GM12878 (cell line): Measurements from ENCODE around the gene AFTPH. TPM values are rescaled to one million over a fixed set of nuclear protein-coding genes. Genes with fewer than 3 reads are reported as not detected.
A peak's percentile ranks its signal among the peaks of the same experiment; 100 is the strongest.

ENCODE experiments used
- ATAC-seq: fragments of 200-7000 bp; cut with Tn5 transposase; 3 replicates; pipeline ENCODE4 v1.9.1; 2020; ENCODE audit warnings: mild to moderate bottlenecking, moderate library complexity
- BruUV-seq: library from RNA; stranded (reverse); fragments of 400-500 nt; replicated peaks from 2 replicates; lab custom pipeline; 2021; lab: Mats Ljungman, UMichigan
- CTCF ChIA-PET: fragments of 300-600 bp; sonication (Branson Sonifier 250); formaldehyde crosslinking; extraction: SDS; loops from one replicate; lab custom pipeline; 2021; ENCODE audit warnings: inconsistent platforms; lab: Yijun Ruan, JAX
- POLR2A ChIA-PET: fragments of 350-600 bp; formaldehyde crosslinking; extraction: SDS; loops from one replicate; lab custom pipeline; 2021; ENCODE audit warnings: inconsistent platforms; lab: Charles Lee
- RAD21 ChIA-PET: fragments of 300-600 bp; sonication (Branson Sonifier 250); formaldehyde crosslinking; loops from one replicate; lab custom pipeline; 2023; ENCODE audit warnings: antibody characterized with exemption; ENCODE audit not compliant: unreplicated experiment; lab: Charles Lee
- SMC1A ChIA-PET: fragments of 300-600 bp; sonication (Branson Sonifier 250); formaldehyde crosslinking; loops from one replicate; lab custom pipeline; 2023; ENCODE audit not compliant: unreplicated experiment, uncharacterized antibody; lab: Charles Lee
- DNase-seq: peaks from one replicate; pipeline ENCODE4 v3.0.0-alpha.2; 2011; ENCODE audit warnings: low read depth, low spot score
- FAIRE-seq: peaks from 3 replicates; lab custom pipeline; 2011; peaks lifted over from hg19 to GRCh38; lab: Jason Lieb, UNC
- H2AFZ ChIP-seq: 2 replicates; pipeline ENCODE4 v1.6.0; 2011; ENCODE audit warnings: low read depth, low read length, control low read depth; ENCODE audit not compliant: control insufficient read depth
- H3K27ac ChIP-seq: 2 replicates; pipeline ENCODE4 v1.5.1; 2011; ENCODE audit warnings: control low read depth; ENCODE audit not compliant: control insufficient read depth, insufficient read depth
- H3K27me3 ChIP-seq, 2 experiments: replicated peaks in 1 of 2; 2 replicates each; pipeline versions ENCODE4 v1.6.0 to v1.6.1; 2011; ENCODE audit warnings: low read length in 1 of 2; ENCODE audit not compliant: control insufficient read depth in 2 of 2, insufficient read depth in 2 of 2
- H3K36me3 ChIP-seq, 2 experiments: 2 replicates each; pipeline ENCODE4 v1.5.1; 2011; ENCODE audit warnings: low read length in 1 of 2; ENCODE audit not compliant: control insufficient read depth in 2 of 2, insufficient read depth in 2 of 2
- H3K4me1 ChIP-seq: 2 replicates; pipeline ENCODE4 v1.6.1; 2011; ENCODE audit warnings: mild to moderate bottlenecking, low read length, moderate library complexity, mixed read lengths; ENCODE audit not compliant: control insufficient read depth, insufficient read depth
- H3K4me2 ChIP-seq: 2 replicates; pipeline ENCODE4 v1.6.0; 2011; ENCODE audit warnings: control low read depth; ENCODE audit not compliant: control insufficient read depth, insufficient read depth
- H3K4me3 ChIP-seq: fragments of 200-600 bp; sonication (generic); 2 replicates; pipeline ENCODE4 v1.5.1; 2016
- H3K79me2 ChIP-seq: 2 replicates; pipeline ENCODE4 v1.6.0; 2011; ENCODE audit warnings: low read length; ENCODE audit not compliant: control insufficient read depth, insufficient read depth
- H3K9ac ChIP-seq: 2 replicates; pipeline ENCODE4 v1.8.0; 2011; ENCODE audit warnings: low read length, control low read depth, mixed read lengths; ENCODE audit not compliant: control insufficient read depth, insufficient read depth
- H3K9me3 ChIP-seq: replicated peaks from 3 replicates; pipeline ENCODE4 v1.5.1; 2011; ENCODE audit warnings: mild to moderate bottlenecking, low read length; ENCODE audit not compliant: control insufficient read depth, insufficient read depth
- H4K20me1 ChIP-seq: 2 replicates; pipeline ENCODE4 v1.6.0; 2011; ENCODE audit not compliant: control insufficient read depth, insufficient read depth
- ESRRA ChIP-seq: IDR thresholded peaks from 2 replicates; pipeline ENCODE4 v1.6.1; 2012; ENCODE audit warnings: mild to moderate bottlenecking, low read length, improper control_type of control experiment
- ETV6 ChIP-seq, 2 experiments: fragments of 450-650 bp in 1 of 2; IDR thresholded peaks in 1 of 2; conservative IDR thresholded peaks in 1 of 2; 2 replicates each; pipeline ENCODE4 v1.6.1; 2014; ENCODE audit warnings: antibody characterized with exemption in 1 of 2, borderline replicate concordance in 1 of 2, low read depth in 1 of 2, mild to moderate bottlenecking in 1 of 2, moderate library complexity in 1 of 2
- HCFC1 ChIP-seq: fragments of 150-350 bp; IDR thresholded peaks from 2 replicates; pipeline ENCODE4 v1.6.1; 2014; ENCODE audit warnings: low read length
- JUND ChIP-seq: IDR thresholded peaks from 2 replicates; pipeline ENCODE4 v1.6.1; 2012; ENCODE audit warnings: low read depth, mild to moderate bottlenecking, low read length, improper control_type of control experiment, moderate library complexity
- KLF5 ChIP-seq: fragments of 450-650 bp; IDR thresholded peaks from 2 replicates; pipeline ENCODE4 v1.6.1; 2014; ENCODE audit warnings: mild to moderate bottlenecking; ENCODE audit not compliant: partially characterized antibody
- NR2F1 ChIP-seq: fragments of 450-650 bp; conservative IDR thresholded peaks from 2 replicates; pipeline ENCODE4 v1.6.1; 2017; ENCODE audit warnings: mild to moderate bottlenecking
- PML ChIP-seq: IDR thresholded peaks from 2 replicates; pipeline ENCODE4 v1.6.1; 2012; ENCODE audit warnings: low read length, inconsistent platforms
- RUNX3 ChIP-seq: IDR thresholded peaks from 2 replicates; pipeline ENCODE4 v1.6.1; 2012; ENCODE audit warnings: low read length, inconsistent platforms
- ZNF274 ChIP-seq: IDR thresholded peaks from one replicate; pipeline ENCODE4 v1.8.0; 2011; ENCODE audit not compliant: insufficient read length, insufficient read depth
- WGBS: methylation state at CpG from one replicate; pipeline ENCODE4 v1.1.6; 2016; ENCODE audit warnings: low lambda C conversion rate; ENCODE audit not compliant: insufficient replicate concordance, insufficient coverage; ENCODE audit errors: missing lambda C conversion rate; 5-methylcytosine and 5-hydroxymethylcytosine counted together
- in situ Hi-C: fragments of 300-500 bp; cut with MboI; formaldehyde crosslinking; loops from 9 replicates; pipeline ENCODE4 v1.14.3; 2018; ENCODE audit warnings: mixed read lengths
- intact Hi-C: fragments of 100-400 bp; cut with micrococcal nuclease; formaldehyde crosslinking; loops from one replicate; pipeline ENCODE4 v1.14.2; 2022; ENCODE audit not compliant: unreplicated experiment
- polyA plus RNA-seq, 11 experiments: library from polyadenylated mRNA; depleted of rRNA in 4 of 11; unstranded in 6 of 11; stranded (reverse) in 5 of 11; fragments of >200 nt; fragmentation: Nextera tagmentation in 4 of 11; fragmentation: Illumina TruSeq in 1 of 11; extraction: Ambion mirVana in 4 of 11; extraction: Trizol in 1 of 11; gene quantifications; 1 replicate in 1 of 11; 2 replicates in 10 of 11; pipeline versions ENCODE4 v1.2.1 to v1.2.3, GENCODE V29; 2011 to 2016; ENCODE audit warnings: inconsistent platforms in 2 of 11, missing spikeins in 2 of 11, low read depth in 1 of 11
- total RNA-seq, 4 experiments: library from RNA; depleted of rRNA in 3 of 4; stranded (reverse); fragments of >200 nt in 3 of 4; fragmentation: Illumina TruSeq in 1 of 4; extraction: Trizol in 1 of 4; gene quantifications; 2 replicates each; pipeline versions ENCODE4 v1.2.1 to v1.2.3, GENCODE V29; 2013 to 2021

The AFTPH gene
- total and polyA plus RNA-seq, 10 of the 15 experiments (the other 5 are each of a cell fraction or from before 2014, with no cell fraction given) = 25.6 to 77.3 (median 39.5) TPM

DNA sequence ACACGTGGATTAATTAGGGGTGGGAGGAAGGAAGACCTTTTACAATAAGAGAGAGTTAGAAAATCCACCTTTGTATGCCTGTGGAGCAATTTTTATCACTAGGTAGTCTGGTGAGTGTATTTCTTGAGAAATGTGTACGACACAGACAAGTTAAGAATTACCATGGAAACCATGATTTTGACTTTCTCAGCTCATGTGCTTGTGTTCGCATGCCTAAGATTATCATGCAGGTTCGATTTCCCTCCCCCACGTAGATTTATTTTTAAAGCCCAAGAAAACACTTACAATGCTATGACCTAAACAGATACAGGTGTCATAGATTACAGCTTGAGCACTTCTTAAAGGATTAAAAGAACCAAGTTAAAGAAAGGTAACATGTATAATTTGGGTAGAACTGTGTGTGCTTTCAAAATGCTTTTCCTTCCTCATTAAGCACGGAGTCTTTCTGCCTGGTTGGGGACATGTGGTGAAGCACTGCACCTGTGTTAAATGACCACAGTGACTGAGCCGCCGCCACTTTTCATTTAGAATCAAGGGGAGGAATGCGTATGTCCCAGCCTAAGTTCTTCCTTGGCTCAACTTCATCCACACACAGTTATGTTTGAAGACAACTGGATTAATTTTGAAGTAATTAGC, 113.0 kb downstream of the AFTPH start (continued):
- TF ChIP-seq PML = 0 out of 2 replicates have a peak, but pooled peaks have one; percentile 41

DNA sequence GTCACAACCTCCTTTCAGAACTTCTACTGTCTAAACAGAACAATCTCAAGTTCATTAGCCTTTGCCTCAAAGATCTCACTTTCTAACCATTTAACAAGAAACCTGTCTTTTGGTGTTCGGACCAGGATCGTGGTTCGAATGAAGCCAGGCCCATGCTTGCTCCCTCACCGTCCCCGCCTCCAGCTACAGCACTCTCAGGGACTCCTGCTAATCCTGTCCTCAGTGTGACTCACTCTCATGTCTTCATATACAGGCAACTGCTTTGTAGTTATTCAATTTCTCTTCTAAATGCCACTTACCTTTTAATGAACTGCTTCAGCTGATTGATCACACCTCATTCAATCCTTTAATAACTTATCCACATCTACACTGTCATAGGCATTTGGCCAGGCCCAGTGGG, 113.8 kb downstream of the AFTPH start:
- H4K20me1 ChIP-seq = no peaks in the 10 kb centered on the region
- POLR2A ChIA-PET = interaction anchor here (1.4 to 10.0 kb wide), 3 partner anchors 14 to 55 kb away, joined by 3 to 131 read pairs (median 6); partner anchors contain the start of gene SERTAD2
- no peak for ATAC-seq
- CTCF ChIA-PET = interaction anchor here (1.2 to 4.3 kb wide), 5 partner anchors 8 to 115 kb away, joined by 3 to 27 read pairs (median 10); no protein-coding TSS in a partner anchor
- TF ChIP-seq ZNF274 (no peak), KLF5 (no peak), ESRRA (no peak), ETV6 (conservative IDR thresholded peaks at IDR 0.05 in 1 of 2, IDR thresholded peaks at IDR 0.05 in 1 of 2; ENCODE audit: borderline replicate concordance in 1 of 2, low read depth in 1 of 2) (no peak), NR2F1 (no peak), RUNX3 (no peak), HCFC1 (no peak), JUND (no peak)
- peaks cover 73% of the 10 kb centered on the region for H3K4me1 ChIP-seq
- H3K4me3 ChIP-seq = peak overlapping the region; percentile 56
- 55% methylated on average over 5 of the region's 5 CpGs for WGBS
- intact Hi-C loops = loop anchor here (2.0 kb wide), 1 partner anchor 113 kb away; the partner anchor contains the start of gene AFTPH
- SMC1A ChIA-PET = interaction anchor here (0.7 to 33.0 kb wide), 12 partner anchors 11 to 306 kb away, joined by 3 to 945 read pairs (median 5); partner anchors contain the start of gene SERTAD2
- DNase-seq = no peak
- RAD21 ChIA-PET = interaction anchor here (0.9 to 4.8 kb wide), 6 partner anchors 12 to 162 kb away, joined by 3 to 36 read pairs (median 3); no protein-coding TSS in a partner anchor
- BruUV-seq = no TSS peak
- peak; percentile 83 for FAIRE-seq
- H3K4me2 ChIP-seq = peak overlapping the region; percentile 98
- H3K9me3 ChIP-seq = no peaks in the 10 kb centered on the region
- peaks cover 24% of the 10 kb centered on the region in 2 experiments for H3K36me3 ChIP-seq
- H2AFZ ChIP-seq = no peak overlapping the region
- peak overlapping the region; percentile 95 for H3K27ac ChIP-seq
- H3K27me3 ChIP-seq = no peaks in the 10 kb centered on the region
- H3K9ac ChIP-seq = peak overlapping the region; percentile 67
- H3K79me2 ChIP-seq = peaks cover 95% of the 10 kb centered on the region
- in situ Hi-C loops = no loop called here
